B cell (primary cell): ENCODE data around the gene ZCCHC10. TPM values are rescaled to one million over a fixed set of nuclear protein-coding genes. Genes with fewer than 3 reads are reported as not detected.
A peak's percentile ranks its signal among the peaks of the same experiment; 100 is the strongest.

Experiments used
- ATAC-seq: fragments of 200-7000 bp; cut with Tn5 transposase; one replicate; pipeline ENCODE4 v1.10.0; 2021; ENCODE audit warnings: low read depth, mild to moderate bottlenecking, moderate number of reproducible peaks, moderate library complexity
- CTCF ChIA-PET: fragments of 350-600 bp; sonication (Branson Sonifier 250); formaldehyde crosslinking; loops from one replicate; lab custom pipeline; 2021; ENCODE audit warnings: antibody characterized with exemption, inconsistent platforms; lab: Charles Lee
- POLR2A ChIA-PET: fragments of 350-600 bp; sonication (Branson Sonifier 250); formaldehyde crosslinking; loops from one replicate; lab custom pipeline; 2021; ENCODE audit warnings: antibody characterized with exemption; lab: Charles Lee
- DNase-seq: peaks from one replicate; pipeline ENCODE4 v3.0.0; 2013
- H2AFZ ChIP-seq: 2 replicates; pipeline ENCODE4 v1.6.1; 2012; ENCODE audit warnings: mild to moderate bottlenecking, low read depth, low read length; ENCODE audit not compliant: insufficient read depth, poor library complexity, severe bottlenecking
- H3K27ac ChIP-seq, 2 donors: 1 replicate in 1 of 2; 2 replicates in 1 of 2; pipeline ENCODE4 v1.5.1; 2012 to 2013; ENCODE audit warnings: low read length in 2 of 2, mild to moderate bottlenecking in 2 of 2, moderate library complexity in 1 of 2
- H3K27me3 ChIP-seq, 4 experiments: fragments of 200-600 bp in 1 of 4; sonication (generic) in 1 of 4; replicated peaks in 1 of 4; 1 replicate in 2 of 4; 2 replicates in 2 of 4; pipeline versions ENCODE4 v1.6.1 to v1.7.0; 2013 to 2016; ENCODE audit warnings: low read length in 3 of 4, mild to moderate bottlenecking in 2 of 4, mixed read lengths in 1 of 4, moderate library complexity in 1 of 4; ENCODE audit not compliant: insufficient read depth in 4 of 4, control insufficient read depth in 3 of 4; ENCODE audit errors: control extremely low read depth in 1 of 4
- H3K36me3 ChIP-seq, 2 experiments: replicated peaks in 1 of 2; 1 replicate in 1 of 2; 2 replicates in 1 of 2; pipeline versions ENCODE4 v1.6.1 to v1.7.1; 2013; ENCODE audit warnings: low read length in 1 of 2; ENCODE audit not compliant: insufficient read depth in 2 of 2, control insufficient read depth in 1 of 2; ENCODE audit errors: control extremely low read depth in 1 of 2, extremely low read depth in 1 of 2
- H3K4me1 ChIP-seq, 2 donors: fragments of 200-600 bp in 1 of 2; sonication (generic) in 1 of 2; 1 replicate in 1 of 2; 2 replicates in 1 of 2; pipeline versions ENCODE4 v1.5.1 to v1.6.1; 2013 to 2017; ENCODE audit warnings: low read length in 2 of 2; ENCODE audit not compliant: control insufficient read depth in 2 of 2, insufficient read depth in 2 of 2
- H3K4me2 ChIP-seq: replicated peaks from 2 replicates; pipeline ENCODE3; 2012; ENCODE audit warnings: mild to moderate bottlenecking, low read depth, low read length; ENCODE audit not compliant: poor library complexity, severe bottlenecking
- H3K4me3 ChIP-seq, 5 experiments: fragments of 200-600 bp in 1 of 5; sonication (generic) in 1 of 5; 1 replicate in 3 of 5; 2 replicates in 2 of 5; pipeline versions ENCODE4 v1.5.1 to v1.7.0; 2011 to 2016; ENCODE audit warnings: low read length in 4 of 5, mild to moderate bottlenecking in 4 of 5, low read depth in 2 of 5, control low read depth in 1 of 5, moderate library complexity in 1 of 5; ENCODE audit not compliant: insufficient read depth in 1 of 5; ENCODE audit errors: control extremely low read depth in 1 of 5, extremely low read depth in 1 of 5
- H3K79me2 ChIP-seq: fragments of 200-600 bp; sonication (generic); one replicate; pipeline ENCODE4 v1.6.0; 2016; ENCODE audit warnings: low read length; ENCODE audit not compliant: control insufficient read depth, insufficient read depth
- H3K9ac ChIP-seq: fragments of 200-600 bp; sonication (generic); 2 replicates; pipeline ENCODE4 v1.6.1; 2017; ENCODE audit warnings: mild to moderate bottlenecking, low read length, moderate library complexity
- H3K9me3 ChIP-seq, 3 donors: one replicate each; pipeline versions ENCODE4 v1.6.1 to v1.7.1; 2013; ENCODE audit warnings: low read length in 2 of 3; ENCODE audit not compliant: control insufficient read depth in 2 of 3, insufficient read depth in 1 of 3; ENCODE audit errors: control extremely low read depth in 1 of 3
- H4K20me1 ChIP-seq: 2 replicates; pipeline ENCODE4 v1.6.0; 2012; ENCODE audit warnings: mild to moderate bottlenecking, low read length; ENCODE audit not compliant: insufficient read depth, control insufficient read depth, poor library complexity, severe bottlenecking
- H3K27ac Mint-ChIP-seq: one replicate; pipeline ENCODE4 v1.8.0; 2021; ENCODE audit warnings: mixed read lengths
- H3K27me3 Mint-ChIP-seq: one replicate; pipeline ENCODE4 v1.8.0; 2021; ENCODE audit warnings: mixed read lengths
- H3K4me1 Mint-ChIP-seq: one replicate; pipeline ENCODE4 v1.8.0; 2021; ENCODE audit warnings: mixed read lengths
- H3K4me3 Mint-ChIP-seq: one replicate; pipeline ENCODE4 v1.8.0; 2021; ENCODE audit warnings: mixed read lengths
- H3K9me3 Mint-ChIP-seq: one replicate; pipeline ENCODE4 v1.8.0; 2022; ENCODE audit warnings: mixed read lengths; ENCODE audit not compliant: insufficient read depth
- CTCF ChIP-seq: fragments of 200-600 bp; IDR thresholded peaks from one replicate; pipeline ENCODE4 v1.8.0; 2022; ENCODE audit warnings: antibody characterized with exemption, mild to moderate bottlenecking
- EZH2 ChIP-seq: IDR thresholded peaks from 2 replicates; pipeline ENCODE4 v1.6.1; 2012; ENCODE audit warnings: borderline replicate concordance, low read depth, mild to moderate bottlenecking, moderate library complexity, low read length; ENCODE audit not compliant: insufficient read depth, poor library complexity, severe bottlenecking
- WGBS: methylation state at CpG from one replicate; pipeline ENCODE4 v1.1.5; 2013; ENCODE audit warnings: missing lambda C conversion rate; ENCODE audit not compliant: insufficient coverage; 5-methylcytosine and 5-hydroxymethylcytosine counted together
- intact Hi-C: fragments of 100-400 bp; cut with micrococcal nuclease; formaldehyde crosslinking; loops from one replicate; pipeline ENCODE4 v1.10.0; 2022
- polyA plus RNA-seq: library from polyadenylated mRNA; depleted of rRNA; stranded (reverse); fragments of >200 nt; gene quantifications from 2 replicates; pipeline ENCODE4 v1.2.3, GENCODE V29; 2012
- total RNA-seq, 2 donors: library from RNA; stranded (reverse); fragments of 120-200 nt in 1 of 2; gene quantifications; 1 replicate in 1 of 2; 2 replicates in 1 of 2; pipeline versions ENCODE4 v1.2.3 to v1.2.4, GENCODE V29; 2013 to 2022

The ZCCHC10 gene
- total and polyA plus RNA-seq, 2 donors (not counting 1 experiment from before 2014, with no cell fraction given) = 16.5 to 34.0 TPM

- Mint-ChIP-seq H3K9me3 (no peaks in the 10 kb centered on the region), H3K4me3 (no peak overlapping the region), H3K27ac (peak overlapping the region; percentile 6), H3K4me1 (peaks cover 27% of the 10 kb centered on the region), H3K27me3 (no peaks in the 10 kb centered on the region)
- POLR2A ChIA-PET = interaction anchor here (0.6 kb wide), 1 partner anchor 29 kb away, joined by 5 read pairs; no protein-coding TSS in a partner anchor
- Histone ChIP-seq H3K27me3 (no peaks in the 10 kb centered on the region), H3K9ac (no peak overlapping the region), H3K27ac (no peak overlapping the region), H3K4me3 (no peak overlapping the region), H3K9me3 (no peaks in the 10 kb centered on the region), H3K79me2 (peaks cover 97% of the 10 kb centered on the region), H3K4me1 (peaks cover 9 to 10% of the 10 kb centered on the region in 2 donors), H3K4me2 (no peak overlapping the region), H4K20me1 (peaks cover 63% of the 10 kb centered on the region), H3K36me3 (peaks cover 4 to 39% of the 10 kb centered on the region in 2 experiments), H2AFZ (no peak overlapping the region)
- 96% methylated on average over 3 of the region's 10 CpGs for WGBS
- intact Hi-C loops = no loop called here
- TF ChIP-seq CTCF (no peak), EZH2 (no peak)
- CTCF ChIA-PET = no interaction called here
- no peak for ATAC-seq
- DNase-seq = no peak
These were observed 37.6 kb upstream of the ZCCHC10 start for GRCh38 chr5:133063965-133064364.

GRCh38 chr5:133062276-133062675, 35.9 kb upstream of the ZCCHC10 start:
- POLR2A ChIA-PET = no interaction called here
- CTCF ChIA-PET = interaction anchor here (0.6 to 0.7 kb wide), 2 partner anchors 123 to 463 kb away, joined by 3 to 4 read pairs; no protein-coding TSS in a partner anchor
- H3K4me2 ChIP-seq = peak overlapping the region; percentile 5

More at GRCh38 chr5:133062276-133062675, 35.9 kb upstream of the ZCCHC10 start:
- Histone ChIP-seq H3K27me3 (no peaks in the 10 kb centered on the region), H3K9ac (no peak overlapping the region), H3K9me3 (no peaks in the 10 kb centered on the region), H3K79me2 (peaks cover 96% of the 10 kb centered on the region), H2AFZ (no peak overlapping the region), H3K36me3 (peaks cover 0 to 22% of the 10 kb centered on the region in 2 experiments), H4K20me1 (peaks cover 69% of the 10 kb centered on the region), H3K4me3 (no peak overlapping the region), H3K27ac (peak overlapping the region in 1 of 2 donors; percentile 58), H3K4me1 (peaks cover 16 to 20% of the 10 kb centered on the region in 2 donors)
- Mint-ChIP-seq H3K27ac (no peak overlapping the region), H3K4me1 (peaks cover 37% of the 10 kb centered on the region), H3K9me3 (no peaks in the 10 kb centered on the region), H3K27me3 (no peaks in the 10 kb centered on the region), H3K4me3 (no peak overlapping the region)
- WGBS = no CpG with 5 or more reads among the region's 1 CpG
- TF ChIP-seq EZH2 (no peak), CTCF (no peak)
- ATAC-seq (no peak), DNase-seq (no peak)
- intact Hi-C loops = no loop called here
